Fibroblast of pulmonary artery (primary cell): ENCODE results near the gene AKAP6.
"Not testable (repeated sequence)": the region's sequence is repeated elsewhere in the genome, so short reads cannot be mapped to it uniquely, and the experiment has no call there.

Source experiments
- DNase-seq: peaks from one replicate; pipeline ENCODE4 v3.0.0-alpha.2; 2010; ENCODE audit warnings: low read depth
- H3K4me3 ChIP-seq: replicated peaks from 2 replicates; pipeline ENCODE4 v1.5.1; 2011; ENCODE audit warnings: low read depth, mild to moderate bottlenecking, control low read depth, low read length, moderate library complexity
- CTCF ChIP-seq: IDR thresholded peaks from 2 replicates; pipeline ENCODE4 v1.5.1; 2011; ENCODE audit warnings: mild to moderate bottlenecking, control low read depth, low read length, inconsistent platforms; ENCODE audit errors: missing control alignments

Gene AKAP6

DNA sequence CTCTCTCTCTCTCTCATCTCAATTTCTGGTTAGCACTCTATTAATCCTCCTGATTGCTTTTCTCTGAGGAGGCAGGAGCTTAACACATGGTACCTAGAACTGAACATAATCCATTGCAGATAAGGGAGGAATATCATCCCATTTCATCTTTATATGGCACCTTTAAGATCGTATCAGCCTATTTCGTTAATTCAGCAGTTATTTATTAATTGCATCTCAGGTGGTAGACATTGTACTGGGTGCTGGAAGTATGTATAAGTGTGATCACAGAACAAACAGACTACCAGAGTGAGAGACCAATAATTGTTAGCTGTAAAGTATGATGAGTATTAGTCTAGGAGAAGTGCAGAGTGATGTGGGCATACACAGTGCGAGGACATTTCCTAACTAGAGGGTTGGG lies 39.0 kb downstream of the AKAP6 start:
- no peak for TF ChIP-seq CTCF
- H3K4me3 ChIP-seq: no peak overlapping the region
- no peak for DNase-seq

DNA sequence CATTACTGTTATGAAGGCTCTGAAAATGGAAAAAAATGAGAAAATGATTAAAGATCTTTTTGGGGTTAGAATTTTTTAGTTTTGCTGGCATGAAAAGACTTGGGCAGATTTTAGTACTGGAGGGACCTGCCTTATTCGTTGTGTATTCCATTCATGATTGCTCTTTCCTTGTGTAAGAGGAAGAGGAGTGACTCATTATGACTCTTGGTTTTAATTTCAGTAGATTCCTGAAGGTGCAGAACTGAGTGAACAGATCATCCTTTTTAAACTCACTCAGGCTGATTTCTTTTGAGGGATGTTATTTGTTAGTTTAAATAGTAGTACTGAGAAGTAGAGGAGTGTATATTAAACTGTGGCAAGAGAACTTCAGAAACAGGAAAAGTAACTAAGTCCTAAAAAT lies 41.6 kb downstream of the AKAP6 start:
- TF ChIP-seq CTCF: no peak
- DNase-seq: peak; percentile 67
- no peak overlapping the region for H3K4me3 ChIP-seq

GRCh38 chr14:32372154-32372553 lies 43.1 kb downstream of the AKAP6 start:
- TF ChIP-seq CTCF: no peak
- H3K4me3 ChIP-seq: no peak overlapping the region
- DNase-seq: peak; percentile 86

DNA sequence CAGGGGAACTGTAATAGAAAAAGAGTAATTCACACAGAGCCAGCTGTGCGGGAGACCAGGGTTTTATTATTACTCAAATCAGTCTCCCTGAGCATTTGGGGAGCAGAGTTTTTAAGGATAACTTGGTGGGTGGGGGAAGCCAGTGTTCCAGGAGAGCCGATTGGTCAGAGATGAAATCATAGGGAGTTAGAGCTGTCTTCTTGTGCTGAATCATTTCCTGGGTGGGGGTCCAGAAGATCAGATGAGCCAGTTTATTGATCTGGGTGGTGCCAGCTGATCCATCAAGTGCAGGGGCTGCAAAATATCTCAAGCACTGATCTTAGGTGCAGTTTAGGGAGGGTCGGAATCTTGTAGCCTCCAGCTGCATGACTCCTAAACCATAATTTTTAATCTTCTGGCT lies 44.1 kb downstream of the AKAP6 start:
- not testable (repeated sequence) for DNase-seq, H3K4me3 ChIP-seq

GRCh38 chr14:32374155-32374554 lies 45.1 kb downstream of the AKAP6 start:
- no peak overlapping the region for H3K4me3 ChIP-seq
- peak; percentile 27 for DNase-seq
- TF ChIP-seq CTCF: no peak

- DNase-seq: no peak
- H3K4me3 ChIP-seq: no peak overlapping the region
- no peak for TF ChIP-seq CTCF
Measured at GRCh38 chr14:32375663-32376062, 46.6 kb downstream of the AKAP6 start.

- DNase-seq: no peak
- no peak for TF ChIP-seq CTCF
- H3K4me3 ChIP-seq: no peak overlapping the region
Measured at GRCh38 chr14:32377046-32377646, 48.0 kb downstream of the AKAP6 start.

DNA sequence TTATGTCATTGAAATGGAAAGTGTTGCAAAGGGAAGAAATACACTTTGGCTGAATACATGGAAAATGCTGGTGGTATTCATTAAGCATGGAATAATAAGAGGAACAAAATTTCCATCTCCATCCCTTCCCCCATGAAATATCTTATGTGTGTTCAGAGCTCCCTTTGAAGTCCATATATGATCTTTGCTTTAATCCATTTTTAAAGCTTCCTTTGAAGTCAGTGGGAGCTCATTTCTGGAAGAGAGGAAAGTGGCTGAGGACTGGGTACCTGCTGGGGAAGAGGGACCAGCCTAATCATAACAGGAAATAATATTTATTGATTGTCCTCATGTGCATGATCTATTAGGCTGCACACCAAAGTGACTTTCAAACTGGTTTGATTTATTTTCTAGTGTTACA lies 49.2 kb downstream of the AKAP6 start:
- no peak for TF ChIP-seq CTCF
- no peak overlapping the region for H3K4me3 ChIP-seq
- DNase-seq: no peak
